SK-N-SH treated with all-trans-retinoic acid at 6 μM for 48 hours (cell line): Measurements from ENCODE around the gene CIZ1.

Source experiments
- ATAC-seq: fragments of 200-7000 bp; cut with Tn5 transposase; 3 replicates; pipeline ENCODE4 v1.9.1; 2020; ENCODE audit warnings: mild to moderate bottlenecking, moderate library complexity
- ARNTL ChIP-seq: fragments of 450-650 bp; formaldehyde crosslinking; IDR thresholded peaks from 2 replicates; pipeline ENCODE4 v1.5.0; 2020; ENCODE audit warnings: low read depth, mild to moderate bottlenecking, moderate library complexity, borderline replicate concordance
- BACH2 ChIP-seq: fragments of 250-450 bp; sonication (Bioruptor Pico); IDR thresholded peaks from 2 replicates; pipeline ENCODE4 v1.9.0; 2021; ENCODE audit warnings: mild to moderate bottlenecking, borderline replicate concordance
- CREB5 ChIP-seq: fragments of 250-450 bp; sonication (Bioruptor Pico); IDR thresholded peaks from 2 replicates; pipeline ENCODE4 v1.5.1; 2020; ENCODE audit warnings: low read depth, mild to moderate bottlenecking, moderate library complexity
- CSDC2 ChIP-seq: fragments of 250-450 bp; sonication (Bioruptor Pico); IDR thresholded peaks from 2 replicates; pipeline ENCODE4 v1.5.0; 2020; ENCODE audit warnings: mild to moderate bottlenecking, moderate library complexity
- CSRNP3 ChIP-seq: fragments of 250-450 bp; sonication (Bioruptor Pico); IDR thresholded peaks from 2 replicates; pipeline ENCODE4 v1.5.1; 2021; ENCODE audit warnings: mild to moderate bottlenecking, moderate library complexity
- ESRRG ChIP-seq: fragments of 250-450 bp; sonication (Bioruptor Pico); IDR thresholded peaks from 2 replicates; pipeline ENCODE4 v1.6.1; 2021; ENCODE audit warnings: mild to moderate bottlenecking
- GLIS3 ChIP-seq: fragments of 250-450 bp; sonication (Bioruptor Pico); IDR thresholded peaks from 2 replicates; pipeline ENCODE4 v1.5.0; 2020; ENCODE audit warnings: mild to moderate bottlenecking, moderate library complexity
- OSR1 ChIP-seq: fragments of 250-450 bp; sonication (Bioruptor Pico); IDR thresholded peaks from 2 replicates; pipeline ENCODE4 v1.8.0; 2022; ENCODE audit warnings: moderate library complexity, mild to moderate bottlenecking, inconsistent platforms
- PATZ1 ChIP-seq: fragments of 250-450 bp; sonication (Bioruptor Pico); IDR thresholded peaks from 2 replicates; pipeline ENCODE4 v1.8.0; 2020; ENCODE audit warnings: mild to moderate bottlenecking, moderate library complexity, borderline replicate concordance
- POU6F1 ChIP-seq: fragments of 250-450 bp; sonication (Bioruptor Pico); IDR thresholded peaks from 2 replicates; pipeline ENCODE4 v1.8.0; 2021; ENCODE audit warnings: low read depth, mild to moderate bottlenecking, moderate library complexity, borderline replicate concordance
- PPARA ChIP-seq: fragments of 250-450 bp; sonication (Bioruptor Pico); IDR thresholded peaks from 2 replicates; pipeline ENCODE4 v1.5.0; 2020; ENCODE audit warnings: mild to moderate bottlenecking, borderline replicate concordance
- RARB ChIP-seq: fragments of 250-450 bp; sonication (Bioruptor Pico); IDR thresholded peaks from 2 replicates; pipeline ENCODE4 v1.8.0; 2021; ENCODE audit warnings: mild to moderate bottlenecking, moderate library complexity
- SNAI2 ChIP-seq: fragments of 250-450 bp; sonication (Bioruptor Pico); IDR thresholded peaks from 2 replicates; pipeline ENCODE4 v1.5.0; 2020; ENCODE audit warnings: mild to moderate bottlenecking, moderate library complexity
- TCF4 ChIP-seq: fragments of 250-450 bp; sonication (Bioruptor Pico); IDR thresholded peaks from 2 replicates; pipeline ENCODE4 v1.8.0; 2021; ENCODE audit warnings: mild to moderate bottlenecking, moderate library complexity, borderline replicate concordance
- TOX ChIP-seq: fragments of 250-450 bp; sonication (Bioruptor Pico); IDR thresholded peaks from 2 replicates; pipeline ENCODE4 v1.8.0; 2021; ENCODE audit warnings: mild to moderate bottlenecking, moderate library complexity, borderline replicate concordance
- TSHZ2 ChIP-seq: fragments of 250-450 bp; sonication (Bioruptor Pico); IDR thresholded peaks from 2 replicates; pipeline ENCODE4 v1.5.0; 2020; ENCODE audit warnings: mild to moderate bottlenecking, moderate library complexity
- ZC3H10 ChIP-seq: fragments of 250-450 bp; sonication (Bioruptor Pico); IDR thresholded peaks from 2 replicates; pipeline ENCODE4 v1.5.1; 2021; ENCODE audit warnings: mild to moderate bottlenecking, moderate library complexity
- ZFP3 ChIP-seq: fragments of 250-450 bp; sonication (Bioruptor Pico); IDR thresholded peaks from 2 replicates; pipeline ENCODE4 v1.5.0; 2020; ENCODE audit warnings: mild to moderate bottlenecking, moderate library complexity
- ZFP30 ChIP-seq: fragments of 450-650 bp; formaldehyde crosslinking; IDR thresholded peaks from 2 replicates; pipeline ENCODE4 v1.5.0; 2022; ENCODE audit warnings: mild to moderate bottlenecking, moderate library complexity
- ZNF565 ChIP-seq: fragments of 450-650 bp; formaldehyde crosslinking; conservative IDR thresholded peaks from 2 replicates; pipeline ENCODE4 v1.5.0; 2020; ENCODE audit warnings: low read depth, mild to moderate bottlenecking, moderate library complexity
- ZNF70 ChIP-seq: fragments of 450-650 bp; formaldehyde crosslinking; IDR thresholded peaks from 2 replicates; pipeline ENCODE4 v1.5.0; 2020; ENCODE audit warnings: mild to moderate bottlenecking, moderate library complexity

The CIZ1 gene

GRCh38 chr9:128149951-128150593 lies 41.3 kb downstream of the CIZ1 start:
- ATAC-seq = no peak
- TF ChIP-seq RARB (no peak), TOX (CRISPR knock-in tag) (no peak), ZNF70 (CRISPR knock-in tag) (no peak)
- TF ChIP-seq, all 23 proteins: peak for 0

GRCh38 chr9:128149001-128149701 lies 42.2 kb downstream of the CIZ1 start, which contains the start of gene LCN2:
TSS of gene LCN2 (plus strand) at chr9:128149453. CDS start at chr9:128149526, 73 bp downstream.
- TF ChIP-seq PATZ1 (CRISPR knock-in tag) (no peak), ZNF70 (CRISPR knock-in tag) (no peak), RARB (no peak), CSDC2 (CRISPR knock-in tag) (no peak), TSHZ2 (CRISPR knock-in tag) (no peak), SNAI2 (CRISPR knock-in tag) (no peak), POU6F1 (CRISPR knock-in tag) (no peak), PPARA (no peak), ZFP3 (no peak), CSRNP3 (CRISPR knock-in tag) (no peak), TCF4 (CRISPR knock-in tag) (no peak), ZNF565 (no peak), ARNTL (CRISPR knock-in tag) (no peak), OSR1 (no peak), ZC3H10 (CRISPR knock-in tag) (no peak), ZFP30 (CRISPR knock-in tag) (no peak), CREB5 (CRISPR knock-in tag) (no peak), BACH2 (CRISPR knock-in tag) (no peak)
- no peak for ATAC-seq

GRCh38 chr9:128148509-128149000 lies 42.8 kb downstream of the CIZ1 start:
- TF ChIP-seq CREB5 (CRISPR knock-in tag) = no peak
- no peak for TF ChIP-seq ZNF70 (CRISPR knock-in tag)
- TF ChIP-seq CSRNP3 (CRISPR knock-in tag) = no peak
- no peak for TF ChIP-seq ZFP30 (CRISPR knock-in tag)
- TF ChIP-seq BACH2 (CRISPR knock-in tag) = no peak
- TF ChIP-seq RARB = no peak
- TF ChIP-seq ESRRG (CRISPR knock-in tag) = no peak
- no peak for TF ChIP-seq GLIS3 (CRISPR knock-in tag)
- TF ChIP-seq OSR1 = no peak
- no peak for ATAC-seq
